Measurements from ENCODE around the gene RNU1-4. TPM values are rescaled to one million over a fixed set of nuclear protein-coding genes. Genes with fewer than 3 reads are reported as not detected.
"Not testable (repeated sequence)": the region's sequence is repeated elsewhere in the genome, so short reads cannot be mapped to it uniquely, and the experiment has no call there.

The RNU1-4 gene
- total RNA-seq, 1 donor from 2014 or later = 3,598 TPM

GRCh38 chr1:16727190-16728111 lies 12.9 kb upstream of the RNU1-4 start:
- DNase-seq = no peak
- H3K9me3 Mint-ChIP-seq (ENCODE audit: unreplicated experiment) = no peaks in the 10 kb centered on the region
- no peak overlapping the region for H3K4me3 Mint-ChIP-seq (ENCODE audit: unreplicated experiment)
- TF ChIP-seq CTCF (IDR thresholded peaks at IDR 0.05; ENCODE audit: partially characterized antibody, unreplicated experiment) = no peak
- H3K27me3 Mint-ChIP-seq (ENCODE audit: unreplicated experiment) = no peaks in the 10 kb centered on the region
- no peaks in the 10 kb centered on the region for H3K36me3 Mint-ChIP-seq (ENCODE audit: unreplicated experiment)
- H3K27ac Mint-ChIP-seq (ENCODE audit: unreplicated experiment) = no peak overlapping the region
- H3K4me1 Mint-ChIP-seq (ENCODE audit: low read depth, unreplicated experiment) = peaks cover 7% of the 10 kb centered on the region

- H3K9me3 Mint-ChIP-seq (ENCODE audit: unreplicated experiment); H3K36me3 Mint-ChIP-seq (ENCODE audit: unreplicated experiment); DNase-seq; H3K27ac Mint-ChIP-seq (ENCODE audit: unreplicated experiment); H3K4me1 Mint-ChIP-seq (ENCODE audit: low read depth, unreplicated experiment); H3K4me3 Mint-ChIP-seq (ENCODE audit: unreplicated experiment); H3K27me3 Mint-ChIP-seq (ENCODE audit: unreplicated experiment): not testable (repeated sequence)
These were observed 11.9 kb upstream of the RNU1-4 start for GRCh38 chr1:16728243-16728949.

GRCh38 chr1:16732254-16732896 lies 7.9 kb upstream of the RNU1-4 start:
- not testable (repeated sequence) for DNase-seq; H3K9me3 Mint-ChIP-seq (ENCODE audit: unreplicated experiment); H3K4me3 Mint-ChIP-seq (ENCODE audit: unreplicated experiment); H3K4me1 Mint-ChIP-seq (ENCODE audit: low read depth, unreplicated experiment); H3K27ac Mint-ChIP-seq (ENCODE audit: unreplicated experiment); H3K36me3 Mint-ChIP-seq (ENCODE audit: unreplicated experiment); H3K27me3 Mint-ChIP-seq (ENCODE audit: unreplicated experiment)

- H3K36me3 Mint-ChIP-seq (ENCODE audit: unreplicated experiment); H3K4me1 Mint-ChIP-seq (ENCODE audit: low read depth, unreplicated experiment); H3K27ac Mint-ChIP-seq (ENCODE audit: unreplicated experiment); H3K4me3 Mint-ChIP-seq (ENCODE audit: unreplicated experiment); H3K9me3 Mint-ChIP-seq (ENCODE audit: unreplicated experiment); DNase-seq; H3K27me3 Mint-ChIP-seq (ENCODE audit: unreplicated experiment): not testable (repeated sequence)
These were observed 914 bp downstream of the RNU1-4 start for GRCh38 chr1:16741230-16741629.

GRCh38 chr1:16747660-16748059 lies 7.3 kb downstream of the RNU1-4 start:
- not testable (repeated sequence) for H3K27ac Mint-ChIP-seq (ENCODE audit: unreplicated experiment); H3K4me1 Mint-ChIP-seq (ENCODE audit: low read depth, unreplicated experiment); H3K4me3 Mint-ChIP-seq (ENCODE audit: unreplicated experiment); DNase-seq; H3K9me3 Mint-ChIP-seq (ENCODE audit: unreplicated experiment); H3K36me3 Mint-ChIP-seq (ENCODE audit: unreplicated experiment); H3K27me3 Mint-ChIP-seq (ENCODE audit: unreplicated experiment)

GRCh38 chr1:16748710-16749109 lies 8.4 kb downstream of the RNU1-4 start:
- not testable (repeated sequence) for DNase-seq; H3K27ac Mint-ChIP-seq (ENCODE audit: unreplicated experiment); H3K36me3 Mint-ChIP-seq (ENCODE audit: unreplicated experiment); H3K4me1 Mint-ChIP-seq (ENCODE audit: low read depth, unreplicated experiment); H3K4me3 Mint-ChIP-seq (ENCODE audit: unreplicated experiment); H3K27me3 Mint-ChIP-seq (ENCODE audit: unreplicated experiment); H3K9me3 Mint-ChIP-seq (ENCODE audit: unreplicated experiment)

- not testable (repeated sequence) for DNase-seq; H3K36me3 Mint-ChIP-seq (ENCODE audit: unreplicated experiment); H3K27ac Mint-ChIP-seq (ENCODE audit: unreplicated experiment); H3K4me1 Mint-ChIP-seq (ENCODE audit: low read depth, unreplicated experiment); H3K27me3 Mint-ChIP-seq (ENCODE audit: unreplicated experiment); H3K4me3 Mint-ChIP-seq (ENCODE audit: unreplicated experiment); H3K9me3 Mint-ChIP-seq (ENCODE audit: unreplicated experiment)
These were observed 9.9 kb downstream of the RNU1-4 start for GRCh38 chr1:16749910-16750888.

GRCh38 chr1:16752770-16753169 lies 12.5 kb downstream of the RNU1-4 start:
- not testable (repeated sequence) for H3K4me3 Mint-ChIP-seq (ENCODE audit: unreplicated experiment); H3K27me3 Mint-ChIP-seq (ENCODE audit: unreplicated experiment); H3K27ac Mint-ChIP-seq (ENCODE audit: unreplicated experiment); H3K9me3 Mint-ChIP-seq (ENCODE audit: unreplicated experiment); H3K4me1 Mint-ChIP-seq (ENCODE audit: low read depth, unreplicated experiment); H3K36me3 Mint-ChIP-seq (ENCODE audit: unreplicated experiment); DNase-seq

- not testable (repeated sequence) for H3K4me1 Mint-ChIP-seq (ENCODE audit: low read depth, unreplicated experiment); H3K4me3 Mint-ChIP-seq (ENCODE audit: unreplicated experiment); H3K27ac Mint-ChIP-seq (ENCODE audit: unreplicated experiment); H3K27me3 Mint-ChIP-seq (ENCODE audit: unreplicated experiment); H3K9me3 Mint-ChIP-seq (ENCODE audit: unreplicated experiment); DNase-seq; H3K36me3 Mint-ChIP-seq (ENCODE audit: unreplicated experiment)
These were observed 15.1 kb downstream of the RNU1-4 start for GRCh38 chr1:16755385-16755784.

- H3K4me3 Mint-ChIP-seq (ENCODE audit: unreplicated experiment); H3K27ac Mint-ChIP-seq (ENCODE audit: unreplicated experiment); H3K27me3 Mint-ChIP-seq (ENCODE audit: unreplicated experiment); H3K36me3 Mint-ChIP-seq (ENCODE audit: unreplicated experiment); H3K4me1 Mint-ChIP-seq (ENCODE audit: low read depth, unreplicated experiment); DNase-seq; H3K9me3 Mint-ChIP-seq (ENCODE audit: unreplicated experiment): not testable (repeated sequence)
These were observed 15.6 kb downstream of the RNU1-4 start for GRCh38 chr1:16755932-16756331.

Measured in glutamatergic neuron (in vitro differentiated cells).